ENCODE data around the gene ENDOG. TPM values are rescaled to one million over a fixed set of nuclear protein-coding genes. Genes with fewer than 3 reads are reported as not detected.
"Not testable (repeated sequence)": the region's sequence is repeated elsewhere in the genome, so short reads cannot be mapped to it uniquely, and the experiment has no call there.

ENDOG gene
- total RNA-seq, 2 donors from 2014 or later, result 29.9 to 87.2 TPM

GRCh38 chr9:128771745-128772519 lies 46.4 kb upstream of the ENDOG start, which contains the start of gene ZER1:
Gene ZER1 (minus strand): TSS chr9:128771927. CDS start chr9:128755565, 16,362 bp downstream.
- peak; percentile 93 for DNase-seq (ENCODE audit: low spot score)
- intact Hi-C loops (cut with DNase I), result loop anchor here (2.0 kb wide), 1 partner anchor 15 kb away; the partner anchor contains the start of gene TBC1D13
- H3K36me3 ChIP-seq, result no peaks in the 10 kb centered on the region
- H3K9me3 ChIP-seq, result no peaks in the 10 kb centered on the region
- H3K4me1 ChIP-seq (replicated peaks), result peaks cover 5% of the 10 kb centered on the region
- TF ChIP-seq POLR2AphosphoS5 (IDR thresholded peaks at IDR 0.05) (peak; percentile 96), POLR2A (IDR thresholded peaks at IDR 0.05) (peak; percentile 81)
- TF ChIP-seq, protein P1, sequence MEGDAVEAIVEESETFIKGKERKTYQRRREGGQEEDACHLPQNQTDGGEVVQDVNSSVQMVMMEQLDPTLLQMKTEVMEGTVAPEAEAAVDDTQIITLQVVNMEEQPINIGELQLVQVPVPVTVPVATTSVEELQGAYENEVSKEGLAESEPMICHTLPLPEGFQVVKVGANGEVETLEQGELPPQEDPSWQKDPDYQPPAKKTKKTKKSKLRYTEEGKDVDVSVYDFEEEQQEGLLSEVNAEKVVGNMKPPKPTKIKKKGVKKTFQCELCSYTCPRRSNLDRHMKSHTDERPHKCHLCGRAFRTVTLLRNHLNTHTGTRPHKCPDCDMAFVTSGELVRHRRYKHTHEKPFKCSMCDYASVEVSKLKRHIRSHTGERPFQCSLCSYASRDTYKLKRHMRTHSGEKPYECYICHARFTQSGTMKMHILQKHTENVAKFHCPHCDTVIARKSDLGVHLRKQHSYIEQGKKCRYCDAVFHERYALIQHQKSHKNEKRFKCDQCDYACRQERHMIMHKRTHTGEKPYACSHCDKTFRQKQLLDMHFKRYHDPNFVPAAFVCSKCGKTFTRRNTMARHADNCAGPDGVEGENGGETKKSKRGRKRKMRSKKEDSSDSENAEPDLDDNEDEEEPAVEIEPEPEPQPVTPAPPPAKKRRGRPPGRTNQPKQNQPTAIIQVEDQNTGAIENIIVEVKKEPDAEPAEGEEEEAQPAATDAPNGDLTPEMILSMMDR (IDR thresholded peaks at IDR 0.05), result peak in 1 of 4 experiments; percentile 16
- WGBS, result under 1% methylated on average over 23 of the region's 72 CpGs
- peak within 1 kb of the TSS; percentile 93 to 100 for H3K4me3 ChIP-seq
- H3K27ac ChIP-seq, result peak within 1 kb of the TSS; percentile 94 to 97
- no peaks in the 10 kb centered on the region for H3K27me3 ChIP-seq (replicated peaks; ENCODE audit: insufficient read depth)

DNA sequence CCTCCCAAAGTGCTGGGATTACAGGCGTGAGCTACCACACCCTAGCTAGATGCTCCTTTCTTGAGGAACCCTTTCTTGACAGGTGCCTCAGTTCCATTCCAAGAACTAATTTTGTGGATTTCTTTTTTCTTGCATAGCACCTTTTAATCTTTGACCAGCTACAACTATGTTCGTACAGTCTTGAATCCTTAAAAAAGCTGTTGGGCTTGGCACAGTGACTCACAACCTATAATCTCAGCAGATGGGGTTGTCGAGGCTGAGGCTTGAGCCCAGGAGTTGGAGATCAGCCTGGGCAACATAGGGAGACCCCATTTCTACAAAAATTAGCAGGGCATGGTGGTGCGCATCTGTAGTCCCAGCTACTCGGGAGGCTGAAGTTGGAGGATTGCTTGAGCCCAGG lies 45.3 kb upstream of the ENDOG start:
- TF ChIP-seq, protein P1 (IDR thresholded peaks at IDR 0.05), result no peak
- TF ChIP-seq POLR2AphosphoS5 (IDR thresholded peaks at IDR 0.05) (no peak), POLR2A (IDR thresholded peaks at IDR 0.05) (no peak)
- no peak for DNase-seq (ENCODE audit: low spot score)
- intact Hi-C loops (cut with DNase I), result no loop called here
- no peaks in the 10 kb centered on the region for H3K36me3 ChIP-seq
- H3K27ac ChIP-seq, result no peak overlapping the region
- H3K4me3 ChIP-seq, result no peak overlapping the region
- WGBS, result 91% methylated on average over 5 of the region's 5 CpGs
- no peaks in the 10 kb centered on the region for H3K9me3 ChIP-seq
- peaks cover 5% of the 10 kb centered on the region for H3K4me1 ChIP-seq (replicated peaks)
- no peaks in the 10 kb centered on the region for H3K27me3 ChIP-seq (replicated peaks; ENCODE audit: insufficient read depth)

DNA sequence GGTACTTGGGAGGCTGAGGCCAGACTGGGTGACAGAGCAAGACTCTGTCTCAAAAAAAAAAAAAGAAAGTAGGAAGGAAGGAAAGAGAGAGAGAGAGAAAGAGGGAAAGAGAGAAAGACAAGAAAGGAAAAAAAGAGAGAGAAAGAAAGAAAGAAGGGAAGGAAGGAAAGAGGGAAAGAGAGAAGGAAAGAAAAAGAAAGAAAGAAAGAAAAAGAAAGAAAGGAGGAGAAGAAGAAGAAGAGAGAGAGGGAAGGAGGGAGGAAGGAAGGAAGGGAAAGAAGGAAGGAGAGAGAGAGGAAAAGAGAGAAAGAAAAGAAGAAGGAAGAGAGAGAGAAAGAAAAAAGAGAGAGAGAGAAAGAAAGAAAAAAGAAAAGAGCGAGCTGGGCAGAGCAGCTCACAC lies 43.5 kb upstream of the ENDOG start:
- WGBS, result 100% methylated on average over 1 of the region's 1 CpG
- no peak for TF ChIP-seq POLR2A (IDR thresholded peaks at IDR 0.05)
- no peak for TF ChIP-seq POLR2AphosphoS5 (IDR thresholded peaks at IDR 0.05)
- TF ChIP-seq, protein P1 (IDR thresholded peaks at IDR 0.05), result no peak
- no peaks in the 10 kb centered on the region for H3K36me3 ChIP-seq

DNA sequence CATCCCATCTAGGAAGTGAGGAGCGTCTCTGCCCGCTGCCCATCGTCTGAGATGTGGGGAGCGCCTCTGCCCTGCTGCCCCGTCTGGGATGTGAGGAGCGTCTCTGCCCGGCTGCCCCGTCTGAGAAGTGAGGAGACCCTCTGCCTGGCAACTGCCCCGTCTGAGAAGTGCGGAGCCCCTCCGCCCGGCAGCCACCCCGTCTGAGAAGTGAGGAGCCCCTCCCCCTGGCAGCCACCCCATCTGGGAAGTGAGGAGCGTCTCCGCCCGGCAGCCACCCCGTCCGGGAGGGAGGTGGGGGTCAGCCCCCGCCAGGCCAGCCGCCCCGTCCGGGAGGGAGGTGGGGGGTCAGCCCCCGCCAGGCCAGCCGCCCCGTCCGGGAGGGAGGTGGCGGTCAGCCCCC lies 38.2 kb upstream of the ENDOG start:
- DNase-seq (ENCODE audit: low spot score); H3K27ac ChIP-seq; intact Hi-C loops (cut with DNase I); H3K4me3 ChIP-seq; H3K27me3 ChIP-seq (replicated peaks; ENCODE audit: insufficient read depth); H3K9me3 ChIP-seq; H3K36me3 ChIP-seq; H3K4me1 ChIP-seq (replicated peaks): not testable (repeated sequence)
- WGBS, result 95% methylated on average over 22 of the region's 27 CpGs

More for the DNA sequence above, 43.5 kb upstream of the ENDOG start:
- Histone ChIP-seq H3K27me3 (replicated peaks; ENCODE audit: insufficient read depth) (no peaks in the 10 kb centered on the region), H3K27ac (no peak overlapping the region), H3K4me1 (replicated peaks) (no peaks in the 10 kb centered on the region), H3K9me3 (no peaks in the 10 kb centered on the region), H3K4me3 (no peak overlapping the region)
- intact Hi-C loops (cut with DNase I), result no loop called here
- no peak for DNase-seq (ENCODE audit: low spot score)

GRCh38 chr9:128781187-128782070 lies 36.9 kb upstream of the ENDOG start:
- intact Hi-C loops (cut with DNase I), result no loop called here
- H3K4me1 ChIP-seq (replicated peaks), result no peaks in the 10 kb centered on the region
- H3K4me3 ChIP-seq, result no peak overlapping the region
- no peak overlapping the region for H3K27ac ChIP-seq
- no peaks in the 10 kb centered on the region for H3K36me3 ChIP-seq
- H3K9me3 ChIP-seq, result no peaks in the 10 kb centered on the region
- H3K27me3 ChIP-seq (replicated peaks; ENCODE audit: insufficient read depth), result no peaks in the 10 kb centered on the region
- 83% methylated on average over 7 of the region's 7 CpGs for WGBS
- TF ChIP-seq, protein P1 (IDR thresholded peaks at IDR 0.05), result no peak
- no peak for TF ChIP-seq POLR2AphosphoS5 (IDR thresholded peaks at IDR 0.05)
- TF ChIP-seq POLR2A (IDR thresholded peaks at IDR 0.05), result no peak
- DNase-seq (ENCODE audit: low spot score), result no peak
